HG02623 (cell line): ENCODE data around the gene TAF1B.

Experiments used
- ATAC-seq: cut with Tn5 transposase; IDR thresholded peaks from one replicate; pipeline ENCODE4 v1.9.1; 2021; ENCODE audit warnings: moderate library complexity; ENCODE audit not compliant: unreplicated experiment

The TAF1B gene

GRCh38 chr2:9807555-9808305 is 35.5 kb upstream of the TAF1B start:
- no peak for ATAC-seq

- ATAC-seq, result no peak
These were observed 34.8 kb upstream of the TAF1B start for GRCh38 chr2:9808334-9809063.

- ATAC-seq, result no peak
These were observed 34.3 kb upstream of the TAF1B start for GRCh38 chr2:9809064-9809356.

- no peak for ATAC-seq
These were observed 33.7 kb upstream of the TAF1B start for GRCh38 chr2:9809448-9810088.

- ATAC-seq, result no peak
These were observed 32.1 kb upstream of the TAF1B start for GRCh38 chr2:9811216-9811615.

GRCh38 chr2:9811679-9812511 is 31.4 kb upstream of the TAF1B start:
- ATAC-seq, result no peak

- no peak for ATAC-seq
These were observed 30.3 kb upstream of the TAF1B start for GRCh38 chr2:9812945-9813311.

GRCh38 chr2:9813312-9814128 is 29.8 kb upstream of the TAF1B start:
- ATAC-seq, result no peak

- ATAC-seq, result no peak
These were observed 29.0 kb upstream of the TAF1B start for GRCh38 chr2:9814129-9814868.

GRCh38 chr2:9815076-9815475 is 28.2 kb upstream of the TAF1B start:
- ATAC-seq, result no peak

GRCh38 chr2:9815844-9816279 is 27.4 kb upstream of the TAF1B start:
- no peak for ATAC-seq

GRCh38 chr2:9818097-9818496 is 25.2 kb upstream of the TAF1B start:
- ATAC-seq, result no peak

- ATAC-seq, result no peak
These were observed 23.7 kb upstream of the TAF1B start for GRCh38 chr2:9819551-9819950.

GRCh38 chr2:9820020-9820973 is 23.0 kb upstream of the TAF1B start:
- ATAC-seq, result no peak

- no peak for ATAC-seq
These were observed 21.3 kb upstream of the TAF1B start for GRCh38 chr2:9821805-9822445.

- ATAC-seq, result no peak
These were observed 18.8 kb upstream of the TAF1B start for GRCh38 chr2:9824441-9824840.

- no peak for ATAC-seq
These were observed 18.1 kb upstream of the TAF1B start for GRCh38 chr2:9824956-9825720.
